K562 (cell line): Measurements from ENCODE around the gene FKBP9. TPM values are rescaled to one million over a fixed set of nuclear protein-coding genes. Genes with fewer than 3 reads are reported as not detected.
"Not testable (repeated sequence)": the region's sequence is repeated elsewhere in the genome, so short reads cannot be mapped to it uniquely, and the experiment has no call there.

Experiments
- ATAC-seq: fragments of 200-7000 bp; cut with Tn5 transposase; 3 replicates; pipeline ENCODE4 v1.9.1; 2020; ENCODE audit warnings: moderate library complexity
- BruUV-seq: library from RNA; stranded (reverse); fragments of 400-500 nt; replicated peaks from 2 replicates; lab custom pipeline; 2021; lab: Mats Ljungman, UMichigan
- CTCF ChIA-PET: fragments of 300-600 bp; formaldehyde crosslinking; extraction: SDS; loops from one replicate; lab custom pipeline; 2021; ENCODE audit warnings: low intra/inter-chr PET ratio; lab: Yijun Ruan, JAX
- POLR2A ChIA-PET: fragments of 300-600, 350-650 bp; sonication (Branson Sonifier 250); formaldehyde crosslinking; extraction: SDS; loops from one replicate; lab custom pipeline; 2021; ENCODE audit warnings: antibody characterized with exemption, inconsistent platforms; lab: Yijun Ruan, JAX
- DNase-seq, 4 experiments: peaks; one replicate each; pipeline versions ENCODE4 v3.0.0 to v3.0.0-alpha.2; 2011 to 2018; ENCODE audit warnings: low spot score in 3 of 4, mixed read lengths in 3 of 4; ENCODE audit errors: extremely low read depth in 1 of 4
- FAIRE-seq: peaks from 2 replicates; lab custom pipeline; 2011; peaks lifted over from hg19 to GRCh38; lab: Jason Lieb, UNC
- H2AFZ ChIP-seq: 2 replicates; pipeline ENCODE4 v1.6.0; 2011; ENCODE audit warnings: low read depth, low read length, control low read depth, inconsistent platforms
- H3K27ac ChIP-seq: fragments of 200-600 bp; 3 replicates; pipeline ENCODE4 v1.8.0; 2011; ENCODE audit warnings: low read depth, mild to moderate bottlenecking, control low read depth, inconsistent platforms, low read length, moderate library complexity, mixed read lengths; ENCODE audit errors: extremely low read depth
- H3K27me3 ChIP-seq, 2 experiments: fragments of 300-600 bp in 1 of 2; 2 replicates in 1 of 2; 3 replicates in 1 of 2; pipeline versions ENCODE4 v1.6.0 to v1.8.0; 2011; ENCODE audit warnings: inconsistent platforms in 2 of 2, low read length in 2 of 2, mild to moderate bottlenecking in 1 of 2, mixed read lengths in 1 of 2, moderate library complexity in 1 of 2; ENCODE audit not compliant: control insufficient read depth in 2 of 2, insufficient read depth in 2 of 2
- H3K36me3 ChIP-seq: fragments of 300-600 bp; 3 replicates; pipeline ENCODE4 v1.8.0; 2011; ENCODE audit warnings: mild to moderate bottlenecking, low read length, inconsistent platforms; ENCODE audit not compliant: control insufficient read depth, insufficient read depth
- H3K4me1 ChIP-seq, 2 experiments: fragments of 200-600 bp in 1 of 2; replicated peaks in 1 of 2; 2 replicates in 1 of 2; 3 replicates in 1 of 2; pipeline versions ENCODE4 v1.5.1 to v1.8.0; 2011; ENCODE audit warnings: inconsistent platforms in 2 of 2, low read length in 2 of 2, mild to moderate bottlenecking in 1 of 2, mixed read lengths in 1 of 2, moderate library complexity in 1 of 2; ENCODE audit not compliant: control insufficient read depth in 2 of 2, insufficient read depth in 2 of 2
- H3K4me2 ChIP-seq: 2 replicates; pipeline ENCODE4 v1.6.1; 2011; ENCODE audit warnings: low read length, control low read depth, inconsistent platforms, mixed read lengths; ENCODE audit not compliant: insufficient read depth
- H3K4me3 ChIP-seq: fragments of 200-600 bp; sonication (generic), shearing (Covaris generic); 2 replicates; pipeline ENCODE4 v1.5.1; 2016; ENCODE audit warnings: control low read depth, inconsistent platforms
- H3K79me2 ChIP-seq: fragments of 200-600 bp; 3 replicates; pipeline ENCODE4 v1.8.0; 2011; ENCODE audit warnings: low read length, inconsistent platforms; ENCODE audit not compliant: control insufficient read depth, insufficient read depth
- H3K9ac ChIP-seq, 2 experiments: 2 replicates each; pipeline versions ENCODE4 v1.6.0 to v1.6.1; 2011; ENCODE audit warnings: low read depth in 2 of 2, low read length in 2 of 2, control low read depth in 1 of 2, inconsistent platforms in 1 of 2, mild to moderate bottlenecking in 1 of 2, mixed read lengths in 1 of 2; ENCODE audit not compliant: insufficient read depth in 1 of 2
- H3K9me1 ChIP-seq: one replicate; pipeline ENCODE4 v1.6.0; 2011; ENCODE audit warnings: inconsistent platforms, mild to moderate bottlenecking, low read length, moderate library complexity; ENCODE audit not compliant: control insufficient read depth, insufficient read depth
- H3K9me3 ChIP-seq: replicated peaks from 2 replicates; pipeline ENCODE4 v1.5.1; 2011; ENCODE audit warnings: low read depth, low read length, inconsistent platforms; ENCODE audit not compliant: control insufficient read depth, insufficient read depth
- H4K20me1 ChIP-seq: replicated peaks from 2 replicates; pipeline ENCODE4 v1.6.1; 2011; ENCODE audit warnings: low read length, inconsistent platforms, mixed read lengths; ENCODE audit not compliant: control insufficient read depth, insufficient read depth
- CBFB ChIP-seq: sonication (generic); formaldehyde crosslinking; IDR thresholded peaks from 2 replicates; pipeline ENCODE4 v1.4.0; 2020; ENCODE audit warnings: mild to moderate bottlenecking, missing genetic modification reagents
- ELK1 ChIP-seq: sonication (generic); formaldehyde crosslinking; IDR thresholded peaks from 2 replicates; pipeline ENCODE4 v1.8.1; 2022; ENCODE audit warnings: missing genetic modification reagents
- ELK3 ChIP-seq: fragments of 450-650 bp; formaldehyde crosslinking; IDR thresholded peaks from 2 replicates; pipeline ENCODE4 v1.4.0; 2020; ENCODE audit warnings: mild to moderate bottlenecking
- GTF2E2 ChIP-seq: fragments of 200-800 bp; sonication (Bioruptor generic); IDR thresholded peaks from 2 replicates; pipeline ENCODE4 v1.6.1; 2016; ENCODE audit warnings: missing genetic modification characterization, missing compliant biosample characterization
- MIER1 ChIP-seq: fragments of 450-650 bp; IDR thresholded peaks from 2 replicates; pipeline ENCODE4 v1.6.1; 2016; ENCODE audit warnings: antibody characterized with exemption, mild to moderate bottlenecking, low read depth
- PKNOX1 ChIP-seq: fragments of 450-650 bp; IDR thresholded peaks from 2 replicates; pipeline ENCODE4 v1.6.1; 2016
- PRDM10 ChIP-seq: fragments of 450-650 bp; IDR thresholded peaks from 2 replicates; pipeline ENCODE4 v1.6.1; 2018; ENCODE audit not compliant: partially characterized antibody
- RFX1 ChIP-seq: fragments of 450-650 bp; IDR thresholded peaks from 2 replicates; pipeline ENCODE4 v1.6.1; 2016; ENCODE audit warnings: mild to moderate bottlenecking, moderate library complexity
- SPI1 ChIP-seq: IDR thresholded peaks from 2 replicates; pipeline ENCODE4 v1.6.1; 2011; ENCODE audit warnings: low read depth, low read length, control low read depth, borderline replicate concordance
- TRIM28 ChIP-seq: fragments of 450-650 bp; IDR thresholded peaks from 2 replicates; pipeline ENCODE4 v1.6.1; 2017
- WGBS: fragments of 100-300 bp; shearing (Covaris generic); methylation state at CpG from one replicate; pipeline ENCODE4 v1.1.6; 2016; ENCODE audit warnings: low coverage, mixed read lengths; ENCODE audit not compliant: insufficient coverage; ENCODE audit errors: missing lambda C conversion rate; 5-methylcytosine and 5-hydroxymethylcytosine counted together
- in situ Hi-C: fragments of 300-500 bp; cut with MboI; formaldehyde crosslinking; loops from 4 replicates; pipeline ENCODE4 v1.15.0; 2018; ENCODE audit warnings: inconsistent platforms, mixed read lengths
- intact Hi-C: fragments of 100-400 bp; cut with micrococcal nuclease; formaldehyde crosslinking; loops from 2 replicates; pipeline ENCODE4 v1.14.2; 2022
- polyA plus RNA-seq, 8 experiments: library from polyadenylated mRNA; depleted of rRNA in 4 of 8; stranded (reverse) in 5 of 8; unstranded in 3 of 8; fragments of >200 nt; fragmentation: Nextera tagmentation in 2 of 8; fragmentation: Illumina TruSeq in 1 of 8; extraction: Ambion mirVana in 2 of 8; extraction: Trizol in 1 of 8; gene quantifications; 2 replicates each; pipeline versions ENCODE4 v1.2.1 to v1.2.3, GENCODE V29; 2011 to 2014; ENCODE audit warnings: inconsistent platforms in 1 of 8, missing spikeins in 1 of 8
- total RNA-seq, 7 experiments: library from RNA; depleted of rRNA in 6 of 7; stranded (reverse); fragments of >200 nt in 6 of 7; fragmentation: Illumina TruSeq in 2 of 7; extraction: Trizol in 2 of 7; gene quantifications; 2 replicates each; pipeline versions ENCODE4 v1.2.1 to v1.2.3, GENCODE V29; 2011 to 2021; ENCODE audit warnings: low replicate concordance in 1 of 7

Gene FKBP9
- total and polyA plus RNA-seq, 9 of the 15 experiments (the other 6 are each of a cell fraction or from before 2014, with no cell fraction given) = 5.9 to 23.7 (median 15.8) TPM

GRCh38 chr7:33005690-33006089, 48.5 kb downstream of the FKBP9 start:
- 100% methylated on average over 1 of the region's 4 CpGs for WGBS
- H3K9ac ChIP-seq, FAIRE-seq, H2AFZ ChIP-seq, H3K79me2 ChIP-seq, H3K4me1 ChIP-seq, in situ Hi-C loops, H3K9me3 ChIP-seq, H3K9me1 ChIP-seq, CTCF ChIA-PET, H3K4me2 ChIP-seq, H4K20me1 ChIP-seq, DNase-seq, H3K36me3 ChIP-seq, POLR2A ChIA-PET, intact Hi-C loops, H3K27ac ChIP-seq, H3K4me3 ChIP-seq, H3K27me3 ChIP-seq: not testable (repeated sequence)
- BruUV-seq = TSS peak; percentile 61
- peak; percentile 60 for ATAC-seq

GRCh38 chr7:33009734-33010133, 52.5 kb downstream of the FKBP9 start:
- H4K20me1 ChIP-seq = no peaks in the 10 kb centered on the region
- H2AFZ ChIP-seq = no peak overlapping the region
- H3K9ac ChIP-seq = no peak overlapping the region
- intact Hi-C loops = no loop called here
- no peak for FAIRE-seq
- no peak for DNase-seq
- in situ Hi-C loops = no loop called here
- WGBS = 81% methylated on average over 2 of the region's 2 CpGs
- TSS peak; percentile 15 for BruUV-seq
- H3K27me3 ChIP-seq = no peaks in the 10 kb centered on the region
- no peaks in the 10 kb centered on the region for H3K9me3 ChIP-seq
- H3K4me2 ChIP-seq = no peak overlapping the region
- peaks cover 30% of the 10 kb centered on the region for H3K36me3 ChIP-seq
- ChIA-PET CTCF (no interaction called here), POLR2A (interaction anchor here (0.6 to 1.4 kb wide), 2 partner anchors 27 to 593 kb away, joined by 4 read pairs; no protein-coding TSS in a partner anchor)
- no peaks in the 10 kb centered on the region for H3K4me1 ChIP-seq
- ATAC-seq = no peak
- no peak overlapping the region for H3K27ac ChIP-seq
- H3K79me2 ChIP-seq = no peaks in the 10 kb centered on the region
- no peak overlapping the region for H3K4me3 ChIP-seq
- H3K9me1 ChIP-seq = no peaks in the 10 kb centered on the region
- no peak for TF ChIP-seq TRIM28
- no peak for TF ChIP-seq MIER1
- no peak for TF ChIP-seq RFX1
- no peak for TF ChIP-seq PKNOX1
- TF ChIP-seq ELK3 (CRISPR knock-in tag) = no peak
- no peak for TF ChIP-seq GTF2E2 (tag)
- no peak for TF ChIP-seq ELK1 (CRISPR knock-in tag)
- TF ChIP-seq SPI1 = no peak
- no peak for TF ChIP-seq PRDM10
- no peak for TF ChIP-seq CBFB (CRISPR knock-in tag)
